ENCODE measurements around the gene ATXN1. TPM values are rescaled to one million over a fixed set of nuclear protein-coding genes. Genes with fewer than 3 reads are reported as not detected.

ATXN1 gene
- total RNA-seq, 4 donors from 2014 or later, result 26.4 to 46.4 (median 36.1) TPM

DNA sequence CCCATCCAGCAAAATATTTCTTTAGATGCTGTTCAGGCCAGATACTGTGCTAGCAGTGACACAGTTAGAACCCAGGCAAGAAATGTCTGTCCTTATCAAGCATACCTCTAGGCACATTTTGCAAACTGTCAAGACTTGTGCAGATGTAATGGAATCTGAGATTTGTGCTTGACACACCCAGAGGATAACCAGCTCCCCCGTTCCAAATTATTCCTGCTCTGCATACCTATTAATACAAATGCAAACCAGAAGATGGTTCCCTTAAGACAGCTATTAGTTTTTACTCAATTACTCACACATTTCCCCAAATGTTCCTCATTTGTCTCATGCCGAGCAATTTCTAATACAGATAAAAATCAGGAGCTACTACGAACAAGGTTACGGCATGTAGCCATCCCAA is 40.4 kb downstream of the ATXN1 start:
- TF ChIP-seq CTCF (IDR thresholded peaks at IDR 0.05), result no peak
- DNase-seq (ENCODE audit: low spot score) (no peak), ATAC-seq (ENCODE audit: low FRiP score) (no peak)

- DNase-seq (ENCODE audit: low spot score) (no peak), ATAC-seq (ENCODE audit: low FRiP score) (no peak)
- no peak for TF ChIP-seq CTCF (IDR thresholded peaks at IDR 0.05)
Observed at GRCh38 chr6:16719488-16719887, 41.8 kb downstream of the ATXN1 start.

DNA sequence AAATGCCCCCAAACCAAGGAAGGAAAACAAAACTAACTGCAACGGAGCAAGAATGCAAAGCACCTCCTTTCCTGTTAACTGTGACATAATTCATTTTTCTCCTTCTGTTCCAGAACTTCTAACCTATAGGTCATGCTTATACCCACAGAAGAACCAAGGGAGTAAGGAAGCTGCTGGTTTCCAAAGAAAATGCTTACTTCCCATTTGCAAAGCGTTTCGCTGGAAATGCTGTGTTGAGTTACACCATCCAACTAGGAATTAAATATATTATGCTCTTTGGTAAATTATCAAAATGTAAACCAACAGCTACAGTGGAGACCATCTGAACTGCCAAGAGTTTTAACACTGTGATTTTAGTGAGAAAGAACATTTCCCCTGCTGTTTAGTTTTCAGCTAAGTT is 42.9 kb downstream of the ATXN1 start:
- no peak for TF ChIP-seq CTCF (IDR thresholded peaks at IDR 0.05)
- DNase-seq (ENCODE audit: low spot score) (no peak), ATAC-seq (ENCODE audit: low FRiP score) (no peak)

DNA sequence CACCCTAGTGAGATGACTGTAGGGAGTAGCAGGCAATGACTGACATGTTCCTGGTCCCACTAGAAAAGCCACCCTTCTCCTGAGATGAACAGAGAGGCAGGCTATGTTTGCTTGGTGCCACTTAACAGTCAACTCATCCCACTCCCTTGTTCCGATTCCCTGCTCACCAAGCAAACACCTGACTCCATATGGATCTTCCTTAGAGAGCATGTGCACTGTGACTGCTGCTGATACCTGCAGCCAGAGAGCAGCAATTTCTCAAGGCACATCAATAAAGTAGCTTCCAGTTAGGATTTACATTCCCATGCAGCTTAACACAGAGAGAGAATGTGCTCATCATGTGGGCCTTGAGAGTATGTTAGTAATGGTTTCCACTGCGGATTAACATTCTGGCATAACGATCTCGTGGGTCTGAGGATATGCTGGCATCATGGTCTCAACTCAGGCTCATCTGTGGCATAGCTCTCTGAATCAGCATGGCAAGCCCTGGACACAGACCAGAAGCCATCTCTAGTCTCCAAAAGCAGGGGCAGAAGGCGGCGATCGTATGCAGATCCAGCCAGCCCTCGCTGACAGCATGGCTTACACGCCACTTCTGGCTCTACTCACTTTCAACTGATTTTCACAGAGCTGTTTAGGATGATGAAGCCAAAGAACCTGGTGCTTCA is 43.9 kb downstream of the ATXN1 start:
- ATAC-seq (ENCODE audit: low FRiP score) (no peak), DNase-seq (ENCODE audit: low spot score) (no peak)
- TF ChIP-seq CTCF (IDR thresholded peaks at IDR 0.05), result no peak

DNA sequence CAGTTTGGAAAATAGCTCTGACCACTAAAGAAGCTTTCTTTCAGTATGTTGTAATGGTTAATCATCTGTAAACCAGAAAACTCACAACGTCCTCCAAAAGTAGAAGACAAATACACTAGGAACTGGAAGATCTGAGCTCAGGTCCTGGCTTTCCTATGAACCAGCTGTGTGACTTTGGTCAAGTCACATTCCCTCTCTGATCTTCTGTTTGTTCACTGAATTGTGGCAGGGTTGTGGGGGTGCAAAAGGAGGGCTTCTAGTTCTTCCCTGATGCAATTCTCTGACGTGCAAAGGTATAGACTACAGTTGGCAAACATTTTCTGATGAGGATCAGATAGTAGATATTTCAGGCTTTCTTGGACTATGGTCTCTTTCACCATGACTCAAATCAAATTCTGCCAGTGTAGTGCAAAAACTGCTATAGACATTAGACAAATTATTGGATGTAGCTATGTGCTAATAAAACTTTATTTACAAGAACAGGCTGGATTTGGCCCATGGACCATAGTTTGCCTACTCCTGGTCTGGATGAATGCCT is 44.9 kb downstream of the ATXN1 start:
- DNase-seq (ENCODE audit: low spot score), result no peak
- ATAC-seq (ENCODE audit: low FRiP score), result no peak
- TF ChIP-seq CTCF (IDR thresholded peaks at IDR 0.05), result no peak

DNA sequence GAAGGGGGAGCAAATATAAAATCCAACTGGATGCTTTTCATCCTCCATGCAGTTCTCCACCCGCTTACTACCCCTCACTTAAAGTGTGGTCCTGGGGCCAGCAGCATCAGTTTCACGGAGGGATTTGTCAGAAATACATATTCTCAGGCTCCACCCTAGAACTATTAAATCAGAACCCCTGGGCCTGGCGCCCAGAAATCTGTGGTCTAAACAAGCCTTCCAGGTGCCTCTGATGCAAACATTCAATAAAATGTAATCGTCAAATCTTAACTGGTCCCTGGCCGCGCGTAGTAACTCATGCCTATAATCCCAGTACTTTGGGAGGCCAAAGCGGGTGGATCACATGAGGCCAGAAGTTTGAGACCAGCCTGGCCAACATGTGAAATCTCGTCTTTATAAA is 47.7 kb downstream of the ATXN1 start:
- TF ChIP-seq CTCF (IDR thresholded peaks at IDR 0.05), result no peak
- ATAC-seq (ENCODE audit: low FRiP score) (no peak), DNase-seq (ENCODE audit: low spot score) (no peak)

DNA sequence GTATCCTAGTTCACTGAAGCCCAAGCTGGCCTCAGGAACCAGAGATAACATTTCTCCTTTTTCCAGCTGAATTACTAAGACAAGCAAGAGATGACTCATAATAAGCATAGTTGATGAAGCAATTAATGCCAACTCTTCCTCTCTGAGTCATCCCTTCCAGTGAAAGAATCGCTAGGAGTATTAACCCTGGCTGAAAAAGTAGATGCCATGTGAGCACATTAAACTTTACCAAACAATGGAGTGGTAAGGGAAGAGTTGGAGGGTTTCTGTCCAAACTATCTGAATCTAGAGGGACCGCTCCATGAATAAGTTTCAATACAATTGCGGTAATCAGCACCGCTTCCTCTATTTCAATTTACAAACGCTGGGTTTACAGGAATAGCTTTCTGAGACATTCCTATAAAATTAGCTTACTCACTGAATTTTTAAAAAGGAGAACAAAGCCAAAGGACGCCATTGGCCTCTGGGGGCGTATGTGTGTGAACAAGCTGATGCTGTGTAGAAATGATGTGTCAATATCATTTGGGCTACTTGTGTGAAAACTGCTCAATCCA is 48.3 kb downstream of the ATXN1 start:
- peak; percentile 84 for ATAC-seq (ENCODE audit: low FRiP score)
- TF ChIP-seq CTCF (IDR thresholded peaks at IDR 0.05), result no peak
- DNase-seq (ENCODE audit: low spot score), result no peak
